NCI-H2029 treated with DMSO at 0.1 percent for 48 hours (cell line): Measurements from ENCODE around the gene PHLDA2.
A peak's percentile ranks its signal among the peaks of the same experiment; 100 is the strongest.
"Not testable (repeated sequence)": the region's sequence is repeated elsewhere in the genome, so short reads cannot be mapped to it uniquely, and the experiment has no call there.

Source experiments
- DNase-seq: peaks from one replicate; lab custom pipeline; 2025; lab: John Stamatoyannopoulos, UW

The PHLDA2 gene

DNA sequence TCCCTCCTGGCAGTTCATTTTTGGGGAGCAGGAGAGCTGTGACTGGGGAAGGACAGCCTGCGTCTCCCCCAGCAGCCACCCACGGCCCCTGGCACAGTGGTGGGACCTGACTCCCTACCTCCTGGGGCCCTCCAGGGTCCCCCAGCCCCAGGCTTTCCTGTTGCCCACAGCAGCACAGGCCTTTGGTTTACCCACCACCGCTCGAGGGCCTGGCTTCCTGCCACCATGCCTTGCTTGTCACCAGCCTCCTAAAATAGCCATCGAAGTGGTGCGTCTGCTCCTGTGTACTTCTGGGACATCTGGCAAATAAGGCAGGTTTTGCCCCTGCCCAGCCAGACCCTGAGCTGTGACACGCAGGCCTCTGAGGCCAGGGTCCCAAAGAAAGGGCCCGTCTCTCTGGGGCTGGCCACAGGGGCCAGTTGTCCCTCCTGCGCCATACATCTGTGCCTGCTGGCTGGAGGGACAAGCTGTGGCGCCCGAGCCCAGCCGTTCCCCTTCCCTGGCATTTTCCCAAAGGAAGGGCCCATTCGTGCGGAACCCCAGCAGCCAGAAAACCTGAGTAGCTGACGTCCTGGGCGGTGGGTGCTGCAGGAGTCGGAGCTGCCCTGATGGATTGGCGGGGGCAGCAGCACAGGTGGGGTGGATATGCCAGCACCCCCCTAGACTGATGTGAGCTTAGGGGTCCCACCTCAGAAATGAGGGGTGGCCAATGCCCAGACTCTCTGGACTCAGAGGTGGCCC is 14.6 kb downstream of the PHLDA2 start:
- peak; percentile 56 for DNase-seq

DNA sequence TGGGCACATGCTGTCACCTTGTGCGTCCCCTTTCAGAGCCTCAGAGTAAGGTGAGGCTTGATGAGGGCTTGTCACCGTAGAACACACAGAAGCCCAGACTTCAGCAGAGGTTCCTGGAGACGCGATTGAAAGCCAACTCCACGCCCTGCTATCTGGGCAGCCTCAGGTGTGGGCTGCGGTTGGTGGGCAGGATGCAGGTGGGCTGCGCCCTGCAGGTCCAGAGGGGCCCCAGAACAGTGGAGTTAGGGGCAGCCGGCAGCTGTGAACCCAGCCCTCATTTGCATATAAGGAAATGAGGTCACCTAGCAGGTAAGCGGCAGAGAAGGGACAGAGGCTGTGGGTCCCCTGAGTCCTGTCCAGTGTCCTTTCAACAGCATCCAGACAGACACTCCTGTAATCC is 15.4 kb downstream of the PHLDA2 start:
- DNase-seq: no peak

DNA sequence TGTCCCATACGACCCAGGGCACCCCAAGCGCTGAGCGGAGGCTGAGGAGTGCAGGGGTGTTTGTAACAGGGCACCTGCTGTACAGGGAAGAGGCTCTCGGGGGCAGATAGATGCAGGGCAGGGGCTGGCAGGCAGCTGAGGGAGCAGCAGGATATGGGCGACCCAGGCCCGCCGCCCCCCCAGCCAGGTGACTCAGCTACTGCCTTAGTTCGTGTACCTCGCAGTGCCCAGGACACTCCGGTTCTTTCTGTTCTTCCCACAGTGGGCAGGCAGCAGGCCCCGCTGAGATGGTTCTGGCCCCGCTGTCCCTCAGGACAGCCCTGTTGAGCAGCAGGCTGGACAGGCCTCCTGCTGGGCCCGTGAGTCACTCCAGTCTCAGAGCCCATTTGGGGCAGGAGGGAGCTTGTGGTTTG is 16.2 kb downstream of the PHLDA2 start:
- no peak for DNase-seq

DNA sequence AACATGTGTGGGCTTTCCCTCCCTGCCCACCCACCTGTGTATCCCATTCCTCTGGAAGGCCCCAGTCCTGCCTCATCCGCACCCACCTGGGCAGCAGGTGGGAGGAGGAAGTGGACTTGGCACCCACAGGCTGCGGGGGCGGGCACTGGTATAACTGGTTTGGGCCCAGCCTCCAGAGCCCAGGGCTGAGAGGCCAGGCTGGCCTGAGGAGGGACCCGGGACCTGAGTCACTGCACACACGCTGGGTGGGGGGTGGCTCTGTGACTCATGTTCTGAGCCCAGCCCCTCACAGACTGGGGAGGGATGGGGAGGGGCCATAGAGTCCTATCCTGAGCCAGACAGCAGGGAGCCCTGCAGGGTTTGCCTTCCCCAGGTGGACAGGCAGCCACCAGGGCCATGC is 16.7 kb downstream of the PHLDA2 start:
- DNase-seq: peak; percentile 43

DNA sequence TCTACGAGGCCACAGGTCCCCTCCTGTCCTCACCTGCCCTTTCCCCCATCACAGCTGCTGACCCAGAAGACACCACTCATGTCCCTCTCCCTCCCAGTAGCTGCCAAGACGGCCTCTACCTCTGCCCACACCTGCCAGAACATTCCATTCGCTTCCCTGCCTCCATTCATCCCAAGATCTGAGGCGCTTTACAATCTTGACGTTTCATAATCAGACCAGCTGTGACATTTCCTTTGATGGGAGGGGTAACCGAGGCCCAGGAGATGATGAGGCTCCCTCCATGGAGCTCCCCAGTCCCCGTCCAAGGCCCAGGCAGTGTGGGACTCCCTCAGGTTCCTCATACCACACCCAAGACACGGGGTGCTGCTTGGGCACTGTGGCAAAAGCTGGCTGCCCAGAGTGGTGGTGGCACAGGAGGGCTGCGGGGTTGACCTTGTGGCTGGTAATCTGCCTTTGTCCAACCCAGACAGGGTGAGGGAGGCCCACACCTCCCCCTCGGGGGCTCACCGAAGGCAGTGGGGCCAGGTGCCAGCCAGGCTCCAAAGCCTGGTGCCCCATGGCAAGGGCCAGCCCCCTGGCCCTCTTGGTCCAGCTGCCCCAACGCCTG is 17.3 kb downstream of the PHLDA2 start:
- peak; percentile 8 for DNase-seq

DNA sequence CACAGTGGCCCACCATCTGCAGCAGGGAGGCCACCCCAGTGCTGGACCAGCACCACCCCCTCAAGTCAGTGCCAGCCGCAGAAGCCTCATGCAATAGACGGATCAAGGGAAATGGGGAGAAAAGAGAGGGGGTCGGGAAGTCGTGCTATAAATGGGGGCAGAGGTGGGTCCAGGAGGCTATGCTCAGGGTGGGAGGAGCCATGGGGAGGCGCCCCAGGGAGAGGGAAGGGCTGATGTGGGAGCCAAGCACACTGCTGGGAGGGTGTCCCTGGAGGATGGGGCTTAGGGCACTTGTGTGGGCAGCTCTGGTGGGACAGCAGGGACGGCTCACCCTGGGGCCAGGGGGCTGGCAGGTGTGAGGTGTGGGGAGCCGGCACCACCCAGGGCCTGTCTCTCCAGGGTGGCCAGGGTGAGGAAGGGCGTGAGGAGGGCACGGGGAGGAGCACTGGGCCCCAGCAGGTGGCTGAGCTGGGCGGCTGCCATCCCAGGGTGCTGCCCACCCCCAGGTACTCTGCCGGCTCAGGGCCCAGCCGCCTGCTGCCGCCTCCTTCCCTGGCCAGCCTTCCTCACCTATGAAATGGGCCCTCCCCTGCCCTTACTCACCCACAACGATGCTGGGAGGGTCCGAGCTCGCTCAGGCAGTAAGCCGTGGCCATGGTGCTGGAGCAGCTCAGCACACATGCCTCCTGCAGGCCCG is 18.0 kb downstream of the PHLDA2 start:
- DNase-seq: no peak

DNA sequence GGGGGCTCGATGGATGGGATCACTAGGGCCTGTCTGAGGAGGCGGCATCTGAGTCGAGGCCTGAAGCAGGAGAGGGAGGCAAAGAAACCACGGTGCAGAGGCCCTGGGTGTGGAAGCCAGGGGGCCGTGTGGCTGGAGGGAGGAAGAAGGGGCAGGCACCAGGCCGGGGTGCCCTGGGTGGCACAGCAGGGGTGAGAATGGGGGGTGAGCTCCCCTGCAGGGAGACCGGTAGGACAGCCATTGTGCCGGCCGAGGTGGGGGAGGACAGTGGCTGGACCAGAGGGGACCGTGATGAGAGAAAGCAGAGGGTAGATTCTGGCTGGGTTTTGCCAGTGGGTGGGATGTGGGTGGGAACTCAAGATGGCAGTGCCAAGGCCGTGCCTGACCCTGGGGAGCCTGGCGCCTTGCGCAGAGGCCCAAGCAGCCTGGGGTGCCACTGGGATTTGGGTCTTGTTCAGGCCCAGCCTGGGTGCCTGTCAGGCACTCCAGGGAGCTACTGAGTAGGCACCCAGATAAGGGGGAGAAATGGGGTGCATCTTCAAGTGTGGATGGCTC is 18.7 kb downstream of the PHLDA2 start:
- no peak for DNase-seq

DNA sequence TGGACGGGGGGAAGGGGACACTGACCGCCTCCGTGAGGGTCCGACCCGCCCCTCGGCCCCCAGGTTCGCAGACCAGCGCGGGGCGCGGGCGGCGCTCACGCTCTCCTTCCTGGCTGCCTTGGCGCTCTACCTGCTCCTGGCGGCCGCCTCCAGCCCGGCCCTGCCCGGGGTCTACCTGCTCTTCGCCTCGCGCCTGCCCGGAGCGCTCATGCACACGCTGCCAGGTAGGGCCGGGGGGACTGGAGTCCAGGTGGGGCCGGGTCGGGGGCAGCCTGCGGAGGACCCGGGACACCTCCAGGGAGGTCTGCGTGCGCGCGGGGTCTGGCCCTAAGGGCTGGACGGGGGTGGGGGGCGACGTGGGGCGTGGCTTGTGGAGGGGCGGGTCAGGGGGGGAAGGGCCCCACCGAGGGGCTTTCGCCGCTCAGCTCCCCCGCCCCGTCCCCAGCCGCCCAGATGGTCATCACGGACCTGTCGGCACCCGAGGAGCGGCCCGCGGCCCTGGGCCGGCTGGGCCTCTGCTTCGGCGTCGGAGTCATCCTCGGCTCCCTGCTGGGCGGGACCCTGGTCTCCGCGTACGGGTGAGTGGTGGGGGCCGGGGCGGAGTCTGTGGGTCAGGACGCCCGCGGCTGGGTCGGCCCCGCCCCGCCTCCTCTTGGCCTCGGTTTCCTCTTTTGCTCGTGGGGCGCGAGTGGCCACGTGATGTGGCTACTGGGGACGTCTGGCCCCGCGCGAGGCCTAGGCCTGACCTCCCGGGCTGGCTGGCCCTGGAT is 19.9 kb downstream of the PHLDA2 start:
- no peak for DNase-seq

DNA sequence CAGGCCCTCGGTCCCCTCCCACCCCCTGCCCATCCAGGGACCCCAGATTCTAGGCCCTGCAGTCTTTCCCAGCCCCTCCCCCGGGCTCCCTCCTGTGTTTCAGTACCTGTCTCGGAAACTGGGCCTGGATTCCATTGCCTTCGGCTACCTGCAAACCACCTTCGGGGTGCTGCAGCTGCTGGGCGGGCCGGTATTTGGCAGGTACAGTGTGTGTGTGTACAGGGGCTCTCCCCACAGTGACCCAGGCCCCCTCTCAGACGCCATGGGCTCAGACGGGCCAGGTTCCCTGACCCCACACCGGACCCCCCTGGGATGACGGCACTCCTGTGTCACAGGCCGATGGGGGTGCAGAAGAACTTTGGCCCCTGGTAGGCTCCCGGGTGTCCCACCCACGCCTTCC is 21.1 kb downstream of the PHLDA2 start:
- no peak for DNase-seq

DNA sequence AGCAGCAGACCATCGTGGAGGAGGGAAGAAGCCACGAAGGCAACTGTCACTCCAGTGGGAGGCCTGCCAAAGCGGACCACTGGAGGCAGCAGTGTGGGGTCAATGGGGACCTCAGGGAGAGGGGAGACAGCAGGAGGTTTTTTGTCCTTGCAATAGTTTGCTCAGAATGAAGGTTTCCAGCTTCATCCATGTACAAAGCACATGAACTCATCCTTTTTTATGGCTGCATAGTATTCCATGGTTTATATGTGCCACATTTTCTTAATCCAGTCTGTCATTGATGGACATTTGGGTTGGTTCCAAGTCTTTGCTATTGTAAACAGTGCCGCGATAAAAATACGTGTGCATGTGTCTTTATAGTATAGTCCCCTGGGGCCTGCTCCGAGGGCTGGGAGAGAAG is 23.9 kb downstream of the PHLDA2 start:
- not testable (repeated sequence) for DNase-seq

DNA sequence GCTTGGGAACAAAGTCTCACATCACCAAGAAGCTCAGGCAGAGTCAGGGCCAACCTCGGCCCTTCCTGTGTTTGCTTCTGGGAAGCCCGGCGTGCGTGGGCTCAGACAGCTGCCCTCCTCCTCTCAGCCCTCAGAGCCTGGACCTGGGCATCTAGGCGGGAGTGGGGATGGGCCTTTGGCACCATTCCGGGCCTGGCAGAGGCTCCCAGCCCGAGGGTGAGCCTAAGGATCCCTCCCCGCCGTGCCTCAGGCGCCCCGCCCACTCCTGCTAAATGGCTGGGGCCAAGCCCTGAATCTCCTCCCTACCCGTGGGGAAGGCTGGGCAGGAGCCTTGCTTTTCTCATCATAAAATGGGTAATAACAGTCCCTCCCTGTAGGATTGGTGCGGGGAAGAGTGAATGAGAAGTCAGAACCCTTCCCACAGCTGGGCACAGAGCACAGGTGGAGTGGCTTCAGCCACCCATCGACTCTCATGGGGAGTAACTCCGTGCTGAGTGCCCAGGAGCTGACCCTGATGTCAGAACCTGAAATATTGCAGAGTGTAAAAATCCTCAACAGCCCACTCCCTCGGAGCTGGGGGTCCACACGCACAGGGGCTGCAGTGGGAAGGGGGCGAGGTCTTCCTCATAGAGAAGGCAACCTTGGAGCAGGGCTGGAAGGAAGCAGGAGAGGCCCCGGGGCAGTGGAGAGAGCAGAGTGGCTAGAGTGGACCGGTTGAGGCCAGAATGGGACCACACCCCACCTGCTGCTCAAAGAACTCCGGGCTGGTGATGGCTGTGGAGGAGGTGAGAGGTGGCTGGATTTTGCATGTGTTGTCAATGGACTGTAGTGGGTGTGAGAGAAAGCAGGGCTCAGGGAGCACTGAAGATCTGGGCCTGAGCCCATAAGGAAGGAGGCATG is 24.8 kb downstream of the PHLDA2 start:
- DNase-seq: peak; percentile 32

DNA sequence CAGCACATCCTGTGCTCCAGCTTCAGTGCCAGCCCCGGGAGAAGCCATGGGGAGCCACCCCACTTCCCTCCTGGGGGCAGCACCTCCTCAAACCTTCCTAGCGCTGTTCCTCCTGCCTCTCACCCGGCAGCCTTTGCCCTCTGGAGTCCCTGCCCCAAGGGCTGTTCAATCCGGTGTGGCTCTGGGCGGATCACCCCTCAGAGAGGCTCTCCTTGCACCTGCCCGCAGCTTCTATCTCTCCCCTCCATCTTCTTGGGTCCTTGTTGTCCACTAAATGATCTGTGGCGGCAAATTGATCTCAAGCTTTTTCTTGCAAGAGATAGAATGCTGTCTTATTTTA is 25.6 kb downstream of the PHLDA2 start:
- no peak for DNase-seq

DNA sequence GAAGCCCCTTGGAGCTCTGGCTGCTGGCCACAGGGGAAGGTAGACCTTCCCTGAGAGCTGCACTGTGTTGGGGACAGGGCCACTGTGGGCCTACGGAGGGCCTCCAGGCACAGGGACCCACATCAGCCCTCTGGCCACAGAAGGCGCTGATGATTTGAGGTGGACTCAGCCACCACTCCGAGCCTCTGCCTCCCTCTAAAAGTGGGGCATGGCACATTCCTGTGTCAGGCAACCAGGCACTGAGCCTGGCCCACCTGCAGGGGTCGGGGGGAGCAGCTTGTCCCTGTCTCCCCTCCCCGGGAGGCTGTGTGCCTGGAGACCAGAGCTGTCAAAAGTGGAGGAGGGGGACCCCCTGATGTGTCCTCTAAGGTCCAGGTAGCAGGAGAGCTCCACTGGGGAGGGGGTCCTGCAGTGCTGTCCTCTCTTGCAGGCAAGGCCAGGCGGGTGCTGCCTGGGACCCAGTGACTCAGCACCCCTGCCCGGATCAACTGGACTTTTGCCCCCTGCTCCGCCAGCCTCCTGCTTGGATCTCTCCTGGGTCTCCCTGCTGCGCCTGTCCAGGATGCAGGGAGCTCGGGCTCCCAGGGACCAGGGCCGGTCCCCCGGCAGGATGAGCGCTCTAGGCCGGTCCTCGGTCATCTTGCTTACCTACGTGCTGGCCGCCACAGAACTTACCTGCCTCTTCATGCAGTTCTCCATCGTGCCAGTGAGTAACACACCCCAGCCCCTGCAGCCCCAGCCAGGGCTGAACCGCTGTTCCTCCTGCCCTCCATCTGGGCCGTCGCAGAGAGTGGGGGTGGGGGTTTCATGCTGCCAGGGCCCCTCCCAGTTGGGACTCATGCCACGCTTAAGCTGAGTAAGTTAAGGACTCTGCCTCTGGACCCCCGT is 26.2 kb downstream of the PHLDA2 start:
- no peak for DNase-seq

DNA sequence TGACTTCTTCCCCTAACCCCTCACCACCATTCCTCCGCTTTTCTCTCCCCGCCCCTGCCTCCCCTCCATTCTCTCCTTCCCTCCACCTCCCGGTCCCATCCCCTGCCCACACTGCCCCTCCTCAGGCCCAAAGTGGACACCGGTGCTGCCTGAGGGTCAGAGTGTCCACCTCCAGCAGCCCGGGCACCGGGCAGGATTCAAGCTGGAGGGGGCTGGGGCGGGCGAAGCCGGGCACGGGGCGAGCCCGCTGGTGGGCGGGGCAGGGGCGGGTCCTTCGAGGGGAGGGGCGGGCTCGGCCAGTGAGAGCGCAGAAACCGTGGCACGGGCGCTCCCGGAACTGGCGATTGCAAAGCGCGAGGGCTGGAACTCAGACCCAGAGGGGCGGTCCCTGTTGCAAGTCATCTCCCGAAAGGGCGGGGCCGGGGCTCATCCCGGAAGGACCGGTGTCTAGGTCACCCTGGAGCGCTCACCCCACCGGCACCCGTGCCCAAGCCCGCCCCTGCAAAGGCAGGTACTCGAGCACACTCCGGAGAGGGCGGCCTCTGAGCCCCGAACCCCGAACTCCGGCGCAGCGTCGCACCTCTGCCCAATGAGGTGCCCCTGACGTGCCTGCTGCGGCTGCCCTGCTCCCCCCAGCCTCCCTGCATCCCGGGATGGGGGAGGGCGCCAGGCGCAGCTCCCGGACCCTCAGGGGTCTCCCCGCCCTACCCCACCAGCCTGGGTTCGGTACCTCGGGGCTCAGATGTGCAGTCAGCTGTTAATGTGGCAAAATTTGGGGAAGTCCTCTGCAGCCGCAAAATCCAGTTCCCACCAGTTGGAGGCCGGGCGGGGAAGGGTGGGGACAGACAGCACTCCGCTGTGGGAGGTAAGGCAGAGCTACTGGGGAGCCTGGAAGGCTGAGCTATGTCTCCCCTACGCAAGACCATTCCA is 27.1 kb downstream of the PHLDA2 start:
- DNase-seq: peak; percentile 87

DNA sequence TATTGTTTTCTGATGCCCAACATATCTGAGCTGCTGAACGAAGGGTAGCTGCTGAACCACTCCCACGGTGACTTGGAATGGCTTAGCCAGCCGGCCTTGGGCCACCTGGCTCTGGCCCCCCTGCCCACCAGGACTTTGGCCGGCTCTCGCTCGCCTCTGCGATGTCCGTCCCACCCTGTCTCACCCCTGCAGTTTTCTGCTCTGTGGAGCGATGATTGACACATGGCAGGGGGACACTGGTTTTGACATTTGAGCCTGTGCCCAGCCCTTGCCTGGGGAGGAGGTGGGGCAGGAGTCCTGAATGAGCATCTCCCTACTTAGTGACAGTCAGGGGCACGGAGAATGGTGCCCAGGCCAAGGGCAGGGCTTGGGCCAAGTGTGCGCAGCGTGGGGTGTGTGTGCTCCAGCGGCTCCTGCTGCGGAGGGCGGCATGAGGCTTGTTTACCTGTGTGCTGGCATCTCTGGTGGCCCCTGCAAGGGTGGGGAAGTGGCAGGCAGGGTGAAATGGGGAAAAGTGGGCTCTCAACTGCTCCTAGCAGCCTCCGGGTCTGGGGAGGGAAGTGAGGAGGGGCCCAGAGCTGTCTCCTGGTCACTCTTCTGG is 27.9 kb downstream of the PHLDA2 start:
- no peak for DNase-seq

DNA sequence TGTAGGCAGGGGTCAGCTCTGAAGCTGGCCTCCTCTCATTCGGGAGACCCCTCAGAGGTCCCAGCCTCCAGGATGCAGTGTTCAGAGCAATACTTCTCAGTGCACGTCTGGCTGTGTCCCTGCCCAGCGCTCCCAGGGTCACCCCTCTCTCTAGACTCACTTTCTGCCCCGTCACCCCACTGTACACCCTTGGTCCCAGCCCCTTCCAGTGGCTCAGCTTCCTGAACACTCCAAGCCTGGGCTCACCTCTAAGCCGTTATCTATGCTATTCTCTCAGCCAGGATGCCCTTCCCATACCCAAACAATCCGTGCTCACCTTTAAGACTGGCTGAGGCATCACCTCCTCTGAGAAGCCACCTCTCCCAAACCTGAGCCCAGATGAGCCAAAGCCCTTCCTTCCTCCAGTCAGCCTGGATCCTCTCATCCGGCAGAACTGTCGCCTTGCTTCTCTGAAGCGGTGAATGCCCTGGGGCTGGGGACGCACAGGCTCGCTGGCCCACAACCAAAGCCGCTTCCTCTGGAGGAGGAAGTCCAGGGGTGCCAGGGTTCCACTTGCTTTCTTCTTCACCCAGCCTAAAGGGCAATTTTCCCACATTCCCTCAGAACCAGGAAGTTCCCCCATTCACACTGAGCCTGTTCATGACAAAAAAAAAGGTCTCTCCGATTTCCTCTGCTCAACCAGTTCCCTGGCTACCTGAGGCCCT is 30.0 kb downstream of the PHLDA2 start:
- DNase-seq: no peak

DNA sequence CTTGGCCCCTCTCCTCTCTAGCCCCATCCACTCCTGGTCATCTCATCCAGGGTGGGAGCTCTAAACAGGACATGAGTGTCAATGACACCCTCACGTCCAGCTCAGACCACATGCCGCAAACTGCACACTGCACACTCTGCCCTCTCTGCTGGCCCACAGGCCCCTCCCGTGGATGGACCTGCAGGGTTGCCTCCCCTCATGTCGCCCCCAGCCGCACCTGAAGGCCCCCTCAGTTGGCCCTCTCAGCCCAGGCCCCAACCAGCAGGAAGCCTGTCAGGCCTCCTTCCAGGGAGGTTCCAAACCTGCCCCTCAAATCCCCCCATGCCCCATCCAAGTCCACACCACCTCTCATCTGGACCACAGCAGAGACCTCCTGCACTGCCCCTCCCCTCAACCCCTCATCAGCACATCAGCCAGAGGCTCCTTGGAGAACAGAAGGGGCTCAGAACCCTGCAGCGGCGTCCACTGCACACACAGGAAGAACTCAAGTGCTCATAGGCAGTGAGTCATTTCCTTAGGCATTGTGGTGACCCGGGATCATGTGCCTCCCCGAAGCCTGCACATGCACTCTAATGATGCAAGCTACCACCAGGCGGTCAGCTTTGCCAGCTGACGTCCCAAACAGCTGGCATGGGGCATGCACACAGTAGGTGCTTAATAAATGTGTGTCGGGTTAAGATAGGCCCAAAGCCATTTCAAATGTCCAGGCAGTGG is 30.7 kb downstream of the PHLDA2 start:
- peak; percentile 3 for DNase-seq
